GM12875 (cell line): Measurements from ENCODE around the gene PCMTD2.

Experiments used
- H3K4me3 ChIP-seq: one replicate; pipeline ENCODE4 v1.5.1; 2011; ENCODE audit warnings: low read depth, low read length, control low read depth
- CTCF ChIP-seq: IDR thresholded peaks from 2 replicates; pipeline ENCODE4 v1.5.1; 2011; ENCODE audit warnings: low read depth, mild to moderate bottlenecking, control low read depth, inconsistent platforms, low read length, moderate library complexity, borderline replicate concordance; ENCODE audit not compliant: insufficient read depth

PCMTD2 gene

DNA sequence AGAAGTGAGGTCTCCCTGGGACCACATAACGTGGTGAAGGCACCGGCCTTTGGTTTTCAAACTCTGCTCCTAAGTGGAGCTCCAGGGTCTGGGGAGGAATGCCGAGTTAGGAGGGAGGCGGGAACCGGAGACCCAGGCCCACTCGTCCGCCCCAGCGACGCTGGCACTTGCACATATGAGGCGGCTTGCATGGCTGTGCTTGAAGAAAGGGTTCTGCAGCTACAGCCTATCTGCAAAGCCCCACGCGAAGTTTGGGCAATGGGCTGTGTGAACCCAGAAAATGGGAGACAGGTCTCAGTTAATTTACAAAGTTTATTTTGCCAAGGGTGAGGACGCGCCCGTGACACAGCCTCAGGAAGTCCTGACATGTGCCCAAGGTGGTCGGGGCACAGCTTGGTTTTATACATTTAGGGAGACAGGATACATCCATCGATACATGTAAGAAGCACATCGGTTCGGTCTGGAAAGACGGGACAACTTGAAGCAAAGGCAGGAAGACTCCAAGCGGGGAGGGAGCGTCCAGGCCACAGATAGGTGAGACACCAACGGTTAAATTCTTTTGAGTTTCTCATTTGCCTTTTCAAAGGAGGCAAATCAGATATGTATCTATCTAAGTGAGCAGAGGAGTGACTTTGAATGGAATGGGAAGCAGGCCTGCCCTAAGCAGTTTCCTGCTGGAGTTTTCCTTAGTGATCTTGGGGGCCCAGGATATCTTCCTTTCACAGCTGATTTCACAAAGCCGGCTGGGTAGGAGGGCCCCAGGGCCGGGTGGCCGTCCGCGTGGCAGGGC lies 782 bp upstream of the PCMTD2 start:
- no peak for TF ChIP-seq CTCF
- H3K4me3 ChIP-seq, result peak overlapping the region; percentile 62

GRCh38 chr20:64256282-64256935 lies 861 bp downstream of the PCMTD2 start:
- H3K4me3 ChIP-seq, result peak overlapping the region; percentile 62
- TF ChIP-seq CTCF, result no peak

DNA sequence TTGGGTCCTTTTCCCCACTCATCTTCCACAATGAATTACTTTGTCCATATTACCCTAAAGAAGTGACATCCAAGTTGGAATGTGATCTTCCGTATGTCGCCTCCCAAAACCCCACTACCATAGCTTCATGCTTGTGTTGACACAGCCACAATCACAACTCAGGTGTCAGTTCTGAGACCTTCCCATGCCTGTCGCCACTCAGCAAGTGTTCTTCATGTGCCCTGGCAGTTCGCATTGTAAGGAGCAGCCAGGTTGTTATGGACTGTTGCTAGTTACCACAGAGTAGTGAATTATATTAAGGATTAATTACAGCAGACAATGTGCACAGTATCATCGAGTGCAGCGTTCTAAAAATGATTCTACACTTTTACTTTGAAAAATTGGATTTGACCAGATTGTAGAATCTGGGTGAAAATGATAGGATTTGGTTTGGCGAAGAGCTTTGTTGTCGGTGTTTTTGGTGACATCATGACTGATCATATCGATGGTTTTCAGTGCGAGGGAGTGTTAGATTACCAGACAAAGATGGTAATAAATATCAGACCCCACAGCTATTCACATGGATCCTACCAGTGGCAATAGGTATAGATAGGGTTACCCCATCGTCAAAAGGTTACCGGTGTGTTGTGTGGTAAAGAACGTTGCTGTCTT lies 1.7 kb downstream of the PCMTD2 start:
- TF ChIP-seq CTCF, result no peak
- H3K4me3 ChIP-seq, result no peak overlapping the region

GRCh38 chr20:64258071-64258823 lies 2.7 kb downstream of the PCMTD2 start:
- H3K4me3 ChIP-seq, result no peak overlapping the region
- TF ChIP-seq CTCF, result no peak

GRCh38 chr20:64260239-64260638 lies 4.7 kb downstream of the PCMTD2 start:
- H3K4me3 ChIP-seq, result no peak overlapping the region
- TF ChIP-seq CTCF, result no peak

DNA sequence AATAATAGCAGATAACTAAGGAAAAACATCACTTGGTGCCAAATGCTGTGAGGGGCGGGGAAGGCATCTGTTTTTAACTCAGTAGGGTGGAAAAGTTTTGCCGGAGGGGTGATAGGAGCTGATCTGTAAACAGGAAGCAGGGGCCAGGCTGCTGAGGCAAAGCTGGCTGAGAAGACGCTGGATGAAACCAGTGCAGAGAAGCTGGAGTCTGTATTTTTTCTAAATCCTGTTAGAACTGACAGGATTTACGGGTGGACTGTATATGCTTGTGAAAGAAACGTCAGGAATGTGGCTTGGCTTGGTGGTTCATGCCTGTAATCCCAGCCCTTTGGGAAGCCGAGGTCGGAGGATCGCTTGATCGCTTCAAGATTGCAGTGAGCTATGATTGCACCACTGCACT lies 5.6 kb downstream of the PCMTD2 start:
- H3K4me3 ChIP-seq, result no peak overlapping the region
- no peak for TF ChIP-seq CTCF
